SU-DHL-6 (cell line): Measurements from ENCODE around the gene DOK1.

Source experiments
- EZH2phosphoT487 ChIP-seq: fragments of 200-600 bp; sonication (generic), shearing (Covaris generic); conservative IDR thresholded peaks from 2 replicates; pipeline ENCODE4 v1.6.1; 2018; ENCODE audit warnings: mild to moderate bottlenecking, antibody characterized with exemption, low read length, moderate library complexity, mixed read lengths
- TF ChIP-seq, protein P1 (sequence below): fragments of 200-600 bp; sonication (generic); IDR thresholded peaks from one replicate; pipeline ENCODE4 v1.5.1; 2017; ENCODE audit warnings: antibody characterized with exemption, mild to moderate bottlenecking, low read length, moderate library complexity; ENCODE audit not compliant: insufficient read depth, poor library complexity, severe bottlenecking

DNA sequence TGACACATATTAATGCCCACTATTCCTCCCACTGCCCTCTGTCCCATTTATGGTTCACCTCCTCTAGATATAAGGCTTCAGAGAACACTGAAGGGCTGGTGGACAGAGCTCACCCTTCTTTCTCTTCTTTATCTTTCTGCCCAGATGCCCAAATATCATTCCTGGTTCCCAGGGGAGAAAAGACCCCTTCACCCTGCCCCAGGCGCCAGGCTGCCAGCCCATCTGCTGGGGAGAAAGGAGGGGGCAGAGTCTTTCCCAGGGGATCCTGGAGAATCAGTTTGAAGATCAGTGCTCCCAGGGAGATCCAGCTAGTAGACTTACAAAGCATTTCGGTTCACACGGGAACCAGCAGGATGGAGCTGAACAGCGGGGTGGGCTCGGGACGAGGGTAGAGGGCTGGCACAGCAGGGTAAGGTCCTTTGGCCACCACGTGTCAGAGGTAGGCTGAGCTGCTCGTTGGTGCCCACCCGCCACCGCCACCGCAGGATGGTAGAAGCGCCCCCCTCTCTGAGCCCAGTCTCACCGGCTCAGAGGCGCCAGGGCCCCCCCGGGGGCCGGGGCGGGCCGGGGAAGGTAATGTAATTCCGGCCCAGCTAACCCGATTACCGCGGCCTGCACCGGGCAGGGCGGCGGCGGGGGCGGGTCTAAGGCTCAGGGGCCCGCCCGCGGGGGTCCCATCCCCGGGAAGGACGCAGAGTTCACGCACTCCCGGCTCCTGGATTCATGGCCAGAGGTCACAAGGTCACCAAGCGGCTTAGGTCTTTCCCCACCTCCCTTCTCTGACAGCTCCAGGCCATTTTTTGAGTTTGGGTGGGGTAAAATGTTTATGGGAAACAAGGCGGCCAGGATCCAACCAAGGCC lies 41.5 kb upstream of the DOK1 start:
- TF ChIP-seq, protein P1, sequence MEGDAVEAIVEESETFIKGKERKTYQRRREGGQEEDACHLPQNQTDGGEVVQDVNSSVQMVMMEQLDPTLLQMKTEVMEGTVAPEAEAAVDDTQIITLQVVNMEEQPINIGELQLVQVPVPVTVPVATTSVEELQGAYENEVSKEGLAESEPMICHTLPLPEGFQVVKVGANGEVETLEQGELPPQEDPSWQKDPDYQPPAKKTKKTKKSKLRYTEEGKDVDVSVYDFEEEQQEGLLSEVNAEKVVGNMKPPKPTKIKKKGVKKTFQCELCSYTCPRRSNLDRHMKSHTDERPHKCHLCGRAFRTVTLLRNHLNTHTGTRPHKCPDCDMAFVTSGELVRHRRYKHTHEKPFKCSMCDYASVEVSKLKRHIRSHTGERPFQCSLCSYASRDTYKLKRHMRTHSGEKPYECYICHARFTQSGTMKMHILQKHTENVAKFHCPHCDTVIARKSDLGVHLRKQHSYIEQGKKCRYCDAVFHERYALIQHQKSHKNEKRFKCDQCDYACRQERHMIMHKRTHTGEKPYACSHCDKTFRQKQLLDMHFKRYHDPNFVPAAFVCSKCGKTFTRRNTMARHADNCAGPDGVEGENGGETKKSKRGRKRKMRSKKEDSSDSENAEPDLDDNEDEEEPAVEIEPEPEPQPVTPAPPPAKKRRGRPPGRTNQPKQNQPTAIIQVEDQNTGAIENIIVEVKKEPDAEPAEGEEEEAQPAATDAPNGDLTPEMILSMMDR = no peak
- no peak for TF ChIP-seq EZH2phosphoT487
